ENCODE results near the gene SLC5A1.

The SLC5A1 gene

DNA sequence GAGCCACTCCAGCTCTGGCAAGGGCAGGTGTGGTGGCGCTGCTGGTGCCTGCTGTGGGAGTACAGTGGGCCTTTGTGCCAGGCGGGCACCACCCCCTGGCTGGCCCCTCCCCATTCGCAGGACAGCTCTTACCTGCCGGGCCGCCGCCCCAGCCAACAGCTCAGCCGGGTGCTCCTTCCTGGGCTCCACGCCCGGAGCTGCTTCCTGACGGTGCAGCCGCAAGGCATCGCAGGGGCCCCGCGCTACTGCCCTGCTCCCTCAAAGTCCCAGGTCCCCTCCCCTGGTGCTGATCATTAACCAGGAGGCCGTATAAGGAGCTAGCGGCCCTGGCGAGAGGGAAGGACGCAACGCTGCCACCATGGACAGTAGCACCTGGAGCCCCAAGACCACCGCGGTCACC, at the start of gene SLC5A1:
Gene SLC5A1 (plus strand): TSS at position 338 of the 400 bp plus-strand sequence. CDS start 21 bp downstream, at position 359.
- DNase-seq: peak; percentile 90

DNA sequence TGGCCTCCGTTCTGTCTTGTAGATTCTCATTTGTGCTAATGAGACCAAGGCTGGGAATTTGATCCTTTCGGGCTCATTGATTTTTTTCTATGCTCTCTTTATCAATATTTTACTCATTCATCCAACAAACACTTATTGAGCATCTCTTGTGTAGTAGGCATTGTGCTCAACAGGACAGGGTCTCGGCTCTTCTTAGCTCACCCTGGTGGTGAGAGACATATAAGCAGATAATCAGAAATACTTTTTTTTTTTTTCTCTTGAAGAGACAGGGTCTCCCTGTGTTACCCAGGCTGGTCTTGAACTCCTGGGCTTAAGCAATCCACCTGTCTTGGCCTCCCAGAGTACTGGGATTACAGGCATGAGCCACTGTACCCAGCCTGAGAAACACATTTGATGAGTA, 48.0 kb upstream of the SLC5A1 start:
- no peak for DNase-seq

DNA sequence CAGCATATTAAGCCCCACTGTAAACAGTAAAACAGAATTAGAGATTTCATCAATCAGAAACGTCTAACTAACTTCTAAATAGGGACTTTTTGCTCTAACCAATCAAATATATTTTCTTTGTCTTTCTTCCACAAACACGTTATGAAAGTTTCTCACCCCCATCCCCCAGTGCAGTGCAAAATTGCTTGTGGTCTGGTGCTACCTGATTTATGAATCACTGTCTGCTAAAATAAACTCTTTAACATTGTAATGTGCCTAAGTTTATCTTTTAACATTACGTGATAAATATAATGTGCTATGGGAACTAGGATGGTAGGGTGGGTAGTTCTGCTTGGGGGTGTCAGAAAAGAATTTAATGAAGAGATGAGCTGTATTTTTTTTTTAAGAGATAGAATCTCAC, 47.3 kb upstream of the SLC5A1 start:
- no peak for DNase-seq

DNA sequence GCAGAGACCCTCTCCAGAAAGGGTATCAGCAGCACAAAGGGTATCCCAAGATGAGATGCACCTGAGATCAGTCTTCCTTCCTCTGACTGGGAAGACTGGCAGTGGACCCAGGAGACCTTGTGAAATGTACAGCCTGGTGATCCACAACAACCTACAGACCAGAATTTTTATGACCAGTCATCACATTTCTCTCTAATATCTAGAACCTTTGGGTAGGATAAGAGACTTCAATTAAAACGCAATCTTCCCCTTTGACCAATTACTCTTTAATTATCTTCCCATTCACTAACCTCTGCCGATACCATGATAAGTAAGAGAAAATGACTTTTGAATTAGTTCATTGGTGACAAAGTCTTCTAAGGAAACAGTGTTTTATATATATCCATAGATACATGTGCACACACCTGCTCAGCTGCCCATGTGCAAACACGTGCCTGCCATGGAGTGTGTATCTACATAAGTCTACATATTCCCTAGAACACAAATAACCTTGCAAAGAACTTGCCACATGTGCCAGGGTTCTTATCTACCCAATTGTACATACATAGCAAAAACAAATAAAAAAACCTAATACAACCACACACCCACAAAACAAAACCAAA, 44.2 kb upstream of the SLC5A1 start:
- DNase-seq: no peak

- no peak for DNase-seq
These were observed 42.9 kb upstream of the SLC5A1 start for GRCh38 chr22:32000181-32000580.

- no peak for DNase-seq
These were observed 37.6 kb upstream of the SLC5A1 start for GRCh38 chr22:32005453-32005852.

- no peak for DNase-seq
These were observed 29.9 kb upstream of the SLC5A1 start for GRCh38 chr22:32013200-32013599.

DNA sequence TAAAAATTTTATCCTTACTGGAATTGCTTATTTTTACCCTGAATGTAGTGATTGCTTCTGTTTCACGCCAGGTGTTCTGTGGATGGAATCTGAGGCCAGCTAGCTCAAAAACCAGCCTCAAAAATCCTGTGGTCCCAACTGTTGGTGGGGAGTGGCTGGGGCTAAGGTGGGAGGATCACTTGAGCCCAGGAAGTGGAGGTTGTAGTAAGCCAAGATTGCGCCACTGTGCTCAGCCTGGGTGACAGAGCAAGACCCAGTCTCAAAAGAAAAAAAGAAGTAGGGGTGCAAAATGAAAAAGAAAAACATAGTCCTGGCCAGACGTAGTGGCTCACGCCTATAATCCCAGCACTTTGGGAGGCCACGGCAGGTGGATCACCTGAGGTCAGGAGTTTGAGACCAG, 27.0 kb upstream of the SLC5A1 start:
- no peak for DNase-seq

- DNase-seq: no peak
These were observed 25.0 kb upstream of the SLC5A1 start for GRCh38 chr22:32018056-32018455.

DNA sequence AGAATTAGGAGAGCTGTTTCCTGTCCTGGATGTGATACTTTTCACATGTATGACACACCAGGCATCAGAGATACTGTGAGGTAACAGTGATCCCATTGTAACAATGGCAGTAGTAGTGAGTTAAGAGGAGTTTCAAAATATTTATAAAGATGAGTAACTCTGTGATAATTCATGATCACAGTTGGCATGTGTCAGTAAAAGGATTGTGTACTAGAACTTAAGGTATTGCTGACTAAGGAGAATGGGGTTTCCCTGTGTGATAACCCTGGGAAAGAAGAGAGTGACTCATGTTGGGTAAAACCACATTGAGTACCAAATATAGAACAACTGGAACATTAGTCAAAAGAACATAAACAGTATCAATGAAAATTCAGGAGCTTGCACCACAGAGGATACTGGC, 22.9 kb upstream of the SLC5A1 start:
- no peak for DNase-seq

GRCh38 chr22:32021716-32022115, 21.3 kb upstream of the SLC5A1 start:
- DNase-seq: no peak

- DNase-seq: no peak
These were observed 19.7 kb upstream of the SLC5A1 start for GRCh38 chr22:32023251-32023827.

DNA sequence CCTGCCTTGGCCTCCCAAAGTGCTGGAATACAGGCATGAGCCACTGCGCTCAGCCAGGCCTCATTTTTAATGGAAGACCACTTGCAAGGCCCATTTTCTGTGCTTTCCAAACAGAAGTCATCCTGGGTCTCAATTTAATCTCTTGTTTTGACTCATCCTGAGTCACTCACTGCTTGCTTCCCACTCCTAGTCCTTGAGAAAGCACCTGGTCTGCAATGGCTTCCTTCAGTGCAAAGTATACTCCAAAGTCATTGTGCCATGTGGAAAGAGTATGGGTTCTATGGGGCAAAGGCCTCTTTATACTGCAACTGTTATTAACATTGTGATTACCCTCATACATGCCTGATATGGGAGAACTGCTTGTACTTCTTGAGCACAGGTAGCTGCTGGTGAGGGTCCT, 18.3 kb upstream of the SLC5A1 start:
- DNase-seq: no peak

DNA sequence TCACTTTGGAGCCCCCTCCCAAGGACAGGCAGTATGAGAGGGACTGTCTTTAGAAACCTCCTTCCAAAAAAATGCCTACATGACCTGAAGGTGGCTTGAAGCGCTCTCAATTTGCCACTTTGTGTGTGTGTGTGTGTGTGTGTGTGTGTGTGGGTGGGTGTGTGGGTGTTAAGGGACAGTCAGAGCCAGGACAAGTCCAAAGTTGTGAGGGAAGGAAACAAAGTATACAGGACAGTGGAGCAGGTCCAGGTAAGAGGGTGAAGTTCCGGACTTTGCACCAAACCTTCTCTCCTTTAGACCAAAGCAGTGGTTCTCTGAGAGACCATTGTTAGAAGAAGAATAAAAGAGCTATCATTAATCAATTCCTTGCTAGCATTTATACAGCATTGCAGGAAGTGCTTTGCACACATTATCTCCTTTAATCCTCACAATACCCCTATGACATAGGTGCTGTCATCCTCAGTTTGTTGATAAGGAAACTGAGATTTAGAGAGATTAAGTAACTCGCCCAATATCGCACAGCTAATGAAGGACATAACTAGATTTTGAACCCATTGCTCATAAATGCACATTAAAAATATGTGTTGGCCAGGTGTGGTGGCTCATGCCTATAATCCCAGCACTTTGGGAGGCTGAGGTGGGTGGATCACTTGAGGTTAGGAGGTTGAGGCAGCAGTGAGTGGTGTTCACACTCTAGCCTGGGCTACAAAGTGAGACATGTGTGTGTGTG, 12.4 kb upstream of the SLC5A1 start:
- DNase-seq: no peak

GRCh38 chr22:32031466-32031865, 11.6 kb upstream of the SLC5A1 start:
- DNase-seq: no peak

GRCh38 chr22:32034275-32034674, 8.8 kb upstream of the SLC5A1 start:
- DNase-seq: no peak

DNA sequence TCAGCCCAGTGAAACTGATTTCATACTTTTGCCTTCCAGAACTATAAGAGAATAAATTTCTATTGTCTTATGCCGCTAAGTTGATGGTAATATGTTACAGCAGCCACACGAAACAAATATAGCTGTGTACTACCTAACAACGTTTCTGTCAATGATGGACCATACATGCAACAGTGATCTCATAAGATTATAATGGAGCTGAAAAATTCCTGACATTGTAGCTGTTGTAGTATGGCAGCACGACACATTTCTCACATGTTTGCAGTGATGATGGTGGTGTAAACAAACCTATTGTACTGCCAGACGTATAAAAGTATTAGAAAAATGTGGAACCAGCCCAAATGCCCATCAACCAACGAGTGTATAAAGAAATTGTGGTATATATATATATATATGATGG, 5.8 kb upstream of the SLC5A1 start:
- no peak for DNase-seq

GRCh38 chr22:32040324-32040904, 2.6 kb upstream of the SLC5A1 start:
- DNase-seq: no peak

DNA sequence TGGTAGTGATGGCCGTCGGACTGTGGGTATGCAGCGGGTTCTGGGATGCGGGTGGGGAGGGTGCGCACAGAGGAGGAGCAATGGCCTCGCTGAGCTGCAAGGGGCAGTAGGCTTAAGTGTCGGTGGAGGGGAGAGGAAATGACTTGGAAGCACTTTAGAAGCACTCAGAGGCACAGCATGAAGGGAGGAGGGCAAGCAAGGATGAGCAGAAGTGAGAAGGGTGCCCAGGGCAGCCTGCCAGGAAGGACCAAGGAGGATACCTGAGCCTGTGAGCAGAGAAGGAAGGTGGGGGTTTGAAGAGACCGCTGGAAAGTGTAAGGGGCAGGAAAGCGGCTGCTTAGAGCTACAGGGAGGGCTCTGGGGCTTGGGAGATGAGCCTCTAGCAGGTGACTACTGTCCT, 330 bp downstream of the SLC5A1 start:
- DNase-seq: peak; percentile 43

GRCh38 chr22:32044477-32044876, 1.4 kb downstream of the SLC5A1 start:
- DNase-seq: no peak

DNA sequence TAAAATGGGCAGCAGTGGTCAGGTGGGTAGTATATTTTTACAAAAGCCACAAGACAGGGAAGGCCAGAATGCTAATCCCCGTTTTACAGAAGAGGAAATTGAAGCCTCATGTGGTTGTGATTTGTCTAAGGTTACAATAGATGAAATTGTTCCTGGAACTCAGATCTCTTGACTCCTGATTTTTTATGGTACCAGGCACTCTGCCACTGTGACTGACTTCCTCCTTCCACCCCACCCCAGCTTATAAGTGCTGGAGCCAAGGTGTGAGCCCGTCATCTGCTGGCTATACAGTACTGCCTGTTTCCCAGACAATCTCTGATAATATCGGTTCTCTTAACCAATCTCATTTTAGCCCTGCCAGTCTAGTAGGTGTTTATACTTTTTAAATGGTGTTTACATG, 1.9 kb downstream of the SLC5A1 start:
- no peak for DNase-seq

DNA sequence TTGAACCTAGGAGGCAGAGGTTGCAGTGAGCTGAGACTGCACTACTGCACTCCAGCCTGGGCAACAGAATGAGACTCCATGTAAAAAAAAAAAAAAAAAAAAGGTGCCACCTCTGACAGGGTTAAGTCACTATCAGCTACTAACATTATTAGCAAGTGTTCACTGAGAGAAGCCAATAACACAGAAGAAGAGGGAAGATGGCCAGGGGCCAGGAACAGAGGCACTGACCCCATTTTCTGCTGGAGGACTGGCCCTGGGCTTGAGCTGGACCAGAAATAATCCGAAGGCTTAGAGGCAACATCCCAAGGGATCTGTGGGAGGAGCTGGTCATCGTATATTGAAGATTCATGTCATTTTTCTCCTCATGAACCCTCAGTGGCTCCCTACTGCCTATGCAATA, 5.0 kb downstream of the SLC5A1 start:
- no peak for DNase-seq

DNA sequence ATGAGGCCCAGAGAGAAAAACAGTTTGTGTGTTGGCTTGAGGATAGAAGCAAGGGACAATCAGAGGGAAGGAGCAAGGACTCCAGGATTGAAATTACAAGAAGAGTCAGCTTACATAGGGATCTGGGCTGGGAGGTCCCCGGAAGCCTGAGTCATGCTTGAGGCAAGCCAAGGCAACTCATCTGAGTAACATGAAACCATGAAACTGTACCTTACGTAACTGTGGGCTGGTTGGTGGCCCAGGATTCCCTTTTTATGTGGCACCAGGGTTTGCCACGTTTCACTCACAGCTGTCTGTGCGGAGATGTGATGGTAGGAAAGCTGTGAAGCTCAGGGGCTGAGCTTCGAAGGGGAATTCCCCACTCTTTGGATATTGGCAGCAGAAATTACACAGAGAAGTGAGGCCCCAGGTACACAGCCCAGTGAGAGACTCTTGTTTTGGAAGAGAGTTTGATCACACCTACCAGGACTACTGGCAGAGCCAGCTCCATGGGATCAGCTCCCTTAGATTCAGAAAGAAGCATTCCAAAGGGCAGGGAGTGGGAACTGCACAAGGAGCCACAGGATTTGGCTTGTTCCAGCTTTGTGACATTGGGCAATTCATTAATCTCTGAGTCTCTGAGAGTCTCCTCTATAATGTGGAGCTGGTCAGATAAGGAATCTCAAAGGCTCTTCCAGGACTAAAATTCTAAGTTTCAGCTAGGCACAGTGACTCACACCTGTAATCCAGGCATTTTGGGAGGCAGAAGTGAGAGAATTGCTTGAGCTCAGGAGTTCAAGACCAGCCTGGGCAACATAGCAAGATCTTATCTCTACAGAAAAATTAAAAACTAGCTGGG, 7.8 kb downstream of the SLC5A1 start:
- no peak for DNase-seq
